HCT116 (cell line): ENCODE measurements around the gene HPN.
"Not testable (repeated sequence)": the region's sequence is repeated elsewhere in the genome, so short reads cannot be mapped to it uniquely, and the experiment has no call there.

Source experiments
- CTCF ChIP-seq, 3 experiments: fragments of 200-600 bp in 1 of 3; sonication (generic) in 1 of 3; IDR thresholded peaks in 2 of 3; conservative IDR thresholded peaks in 1 of 3; 2 replicates each; pipeline ENCODE4 v1.5.1; 2012 to 2017; ENCODE audit warnings: low read depth in 2 of 3, low read length in 2 of 3, antibody characterized with exemption in 1 of 3, borderline replicate concordance in 1 of 3, control low read depth in 1 of 3, mild to moderate bottlenecking in 1 of 3, mixed read lengths in 1 of 3, mixed run types in 1 of 3, moderate library complexity in 1 of 3; ENCODE audit not compliant: insufficient read depth in 1 of 3
- POLR2AphosphoS5 ChIP-seq: IDR thresholded peaks from 2 replicates; pipeline ENCODE4 v1.6.1; 2011; ENCODE audit warnings: mild to moderate bottlenecking, low read depth, low read length, moderate library complexity
- REST ChIP-seq: IDR thresholded peaks from 2 replicates; pipeline ENCODE4 v1.6.1; 2012; ENCODE audit warnings: low read depth
- SIN3A ChIP-seq: IDR thresholded peaks from 2 replicates; pipeline ENCODE4 v1.6.1; 2012; ENCODE audit warnings: low read depth
- YY1 ChIP-seq: IDR thresholded peaks from 2 replicates; pipeline ENCODE4 v1.6.1; 2011; ENCODE audit warnings: low read length, low read depth, moderate library complexity, mild to moderate bottlenecking; ENCODE audit not compliant: insufficient replicate concordance; ENCODE audit errors: extremely low read depth

DNA sequence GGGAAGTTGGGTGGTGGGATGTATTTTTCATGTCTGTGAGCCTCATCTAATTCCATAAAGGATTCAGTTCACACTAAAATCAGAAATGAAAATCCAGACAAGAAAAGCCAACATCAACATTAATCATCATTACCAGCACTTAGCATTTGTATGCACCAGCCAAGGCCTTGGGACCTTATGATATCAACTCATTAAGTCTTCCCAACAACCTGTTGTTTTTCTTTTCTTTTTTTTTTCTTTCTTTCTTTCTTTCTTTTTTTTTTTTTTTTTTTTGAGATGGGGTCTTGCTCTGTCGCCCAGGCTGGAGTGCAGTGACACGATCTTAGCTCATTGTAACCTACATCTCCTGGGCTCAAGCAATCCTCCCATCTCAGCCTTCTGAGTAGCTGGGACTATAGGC lies 9.1 kb downstream of the HPN start:
- TF ChIP-seq POLR2AphosphoS5; SIN3A; YY1; CTCF (IDR thresholded peaks at IDR 0.05 in 2 of 3, conservative IDR thresholded peaks at IDR 0.05 in 1 of 3; ENCODE audit: borderline replicate concordance in 1 of 3, insufficient read depth in 1 of 3, low read depth in 2 of 3, low read length in 2 of 3); REST: not testable (repeated sequence)
